Medulla oblongata (tissue), 1 donor: ENCODE measurements around the gene CPB2.
A peak's percentile ranks its signal among the peaks of the same experiment; 100 is the strongest.

Source experiments
- DNase-seq: peaks from one replicate; pipeline ENCODE4 v3.0.0-alpha.2; 2015; ENCODE audit errors: extremely low spot score

Gene CPB2

GRCh38 chr13:46097015-46097414 lies 7.8 kb downstream of the CPB2 start:
- no peak for DNase-seq

GRCh38 chr13:46094478-46094877 lies 10.4 kb downstream of the CPB2 start:
- no peak for DNase-seq

- no peak for DNase-seq
Measured at GRCh38 chr13:46088821-46089562, 15.8 kb downstream of the CPB2 start.

- no peak for DNase-seq
Measured at GRCh38 chr13:46087481-46087880, 17.4 kb downstream of the CPB2 start.

- no peak for DNase-seq
Measured at GRCh38 chr13:46086985-46087384, 17.8 kb downstream of the CPB2 start.

- no peak for DNase-seq
Measured at GRCh38 chr13:46086421-46086922, 18.4 kb downstream of the CPB2 start.

- DNase-seq: no peak
Measured at GRCh38 chr13:46085737-46086136, 19.1 kb downstream of the CPB2 start.

- DNase-seq: no peak
Measured at GRCh38 chr13:46082324-46082723, 22.5 kb downstream of the CPB2 start.

GRCh38 chr13:46079770-46080169 lies 25.1 kb downstream of the CPB2 start:
- DNase-seq: no peak

- no peak for DNase-seq
Measured at GRCh38 chr13:46077265-46077664, 27.6 kb downstream of the CPB2 start.

- DNase-seq: no peak
Measured at GRCh38 chr13:46076827-46077226, 28.0 kb downstream of the CPB2 start.

- no peak for DNase-seq
Measured at GRCh38 chr13:46075811-46076210, 29.0 kb downstream of the CPB2 start.

GRCh38 chr13:46071590-46072249 lies 33.1 kb downstream of the CPB2 start:
- no peak for DNase-seq

- no peak for DNase-seq
Measured at GRCh38 chr13:46063292-46063691, 41.5 kb downstream of the CPB2 start.

GRCh38 chr13:46062185-46062584 lies 42.6 kb downstream of the CPB2 start:
- DNase-seq: no peak

- DNase-seq: no peak
Measured at GRCh38 chr13:46059405-46059804, 45.4 kb downstream of the CPB2 start.

- DNase-seq: no peak
Measured at GRCh38 chr13:46058268-46058667, 46.6 kb downstream of the CPB2 start.

- peak; percentile 74 for DNase-seq
Measured at GRCh38 chr13:46057256-46058015, 47.4 kb downstream of the CPB2 start.

- DNase-seq: peak; percentile 18
Measured at GRCh38 chr13:46053162-46054012, 51.4 kb downstream of the CPB2 start.

GRCh38 chr13:46052319-46053161 lies 52.3 kb downstream of the CPB2 start, which contains the start of gene ZC3H13:
Gene ZC3H13, minus strand, starts transcription at chr13:46052746. Its CDS starts 7,239 bp downstream, at chr13:46045507.
- peak; percentile 98 for DNase-seq

- DNase-seq: no peak
Measured at GRCh38 chr13:46051968-46052318, 52.9 kb downstream of the CPB2 start.
